ENCODE results near the gene TGM3.

The TGM3 gene

GRCh38 chr20:2285193-2285592 lies 10.6 kb upstream of the TGM3 start:
- DNase-seq = no peak

- no peak for DNase-seq
Observed at GRCh38 chr20:2285613-2286012, 10.2 kb upstream of the TGM3 start.

DNA sequence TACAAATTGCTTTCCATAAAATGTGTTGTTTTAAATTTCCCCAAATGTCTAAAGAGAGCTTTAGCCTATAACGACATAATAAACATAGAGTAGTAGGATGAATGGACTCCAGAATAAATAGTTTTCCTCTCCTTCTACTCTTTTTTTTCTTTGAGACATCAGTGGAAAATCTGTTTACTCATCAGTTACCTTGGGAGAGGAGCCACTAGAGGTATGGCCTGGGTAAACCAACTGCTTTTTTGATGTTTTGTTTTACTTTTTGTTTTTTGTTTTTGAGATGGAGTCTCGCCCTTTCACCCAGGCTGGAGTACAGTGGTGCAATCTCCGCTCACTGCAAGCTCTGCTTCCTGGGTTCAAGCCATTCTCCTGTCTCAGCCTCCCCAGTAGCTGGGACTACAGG lies 8.3 kb upstream of the TGM3 start:
- DNase-seq = no peak

DNA sequence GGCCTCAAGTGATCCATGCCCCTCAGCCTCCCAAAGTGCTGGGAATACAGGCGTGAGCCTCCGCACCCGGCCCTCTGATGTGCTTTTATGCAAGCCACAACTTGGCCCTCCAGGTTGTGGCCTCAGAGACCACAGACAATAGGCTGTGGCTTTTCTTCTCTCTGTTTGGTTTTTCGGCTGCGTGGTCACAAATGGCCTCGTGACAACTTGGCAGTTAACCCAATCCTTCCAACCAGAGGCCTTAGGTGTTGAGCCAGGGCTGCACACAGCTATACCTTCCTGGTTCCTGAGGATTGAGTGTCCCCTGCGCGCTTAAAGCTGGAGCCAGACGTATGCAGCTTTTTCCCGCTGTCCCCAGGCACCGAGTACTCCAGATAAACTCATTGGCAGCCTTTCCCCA lies 6.3 kb upstream of the TGM3 start:
- no peak for DNase-seq

DNA sequence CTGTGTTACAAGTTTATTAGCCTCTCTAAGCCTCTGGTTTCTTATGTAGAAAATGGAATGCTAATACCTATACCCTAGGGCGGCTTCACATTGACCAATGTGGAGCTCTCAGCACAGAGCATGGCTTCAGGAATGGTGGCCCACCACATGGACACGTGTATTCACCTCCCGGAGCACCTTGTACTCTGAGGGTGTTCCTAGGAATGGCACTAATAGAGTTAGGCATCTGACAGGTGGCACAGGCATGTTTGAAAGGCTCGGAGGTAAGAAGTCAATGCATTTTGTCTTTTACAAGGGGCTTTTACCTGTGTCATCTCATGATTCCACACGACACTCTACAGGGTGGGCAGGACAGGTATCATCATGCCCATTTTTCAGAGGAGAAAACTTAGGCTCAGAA lies 5.3 kb upstream of the TGM3 start:
- no peak for DNase-seq

- DNase-seq = peak; percentile 78
Observed at GRCh38 chr20:2292416-2293110, 3.2 kb upstream of the TGM3 start.

DNA sequence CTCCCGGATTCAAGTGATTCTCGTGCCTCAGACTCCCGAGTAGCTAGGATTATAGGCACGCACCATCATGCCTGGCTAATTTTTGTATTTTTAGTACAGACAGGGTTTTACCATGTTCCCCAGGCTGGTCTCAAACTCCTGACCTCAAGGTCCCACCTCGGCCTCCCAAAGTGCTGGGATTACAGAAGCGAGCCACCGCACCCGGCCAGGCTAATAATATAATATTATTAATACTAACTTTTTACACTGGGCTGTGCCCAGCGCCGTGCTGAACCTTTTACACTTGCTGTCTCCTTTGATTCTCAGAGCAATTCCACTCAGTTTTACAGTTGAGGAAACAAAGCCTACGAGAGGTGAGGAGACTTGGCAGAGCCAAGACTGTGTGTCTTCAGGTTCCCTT lies 2.3 kb upstream of the TGM3 start:
- no peak for DNase-seq

DNA sequence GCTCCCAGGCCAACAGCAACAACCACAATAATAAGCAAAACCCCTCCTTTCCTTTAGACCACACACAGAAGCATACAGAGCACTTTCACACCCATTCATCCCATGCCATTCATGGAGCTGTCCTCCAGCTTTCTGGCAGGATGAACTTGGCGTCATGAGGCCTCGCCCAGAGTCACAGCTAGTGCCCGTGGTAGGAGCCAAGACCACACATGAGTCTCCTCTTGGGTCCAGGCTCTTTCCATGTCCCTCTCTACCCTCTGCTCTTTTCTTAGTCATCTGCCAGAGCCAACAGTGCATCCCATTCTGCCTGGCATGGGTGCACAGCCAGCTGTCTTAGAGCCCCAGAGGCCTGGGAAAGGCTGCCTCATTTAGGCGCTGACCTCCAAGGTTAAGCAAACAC lies 1.8 kb upstream of the TGM3 start:
- DNase-seq = no peak

- DNase-seq = no peak
Observed at GRCh38 chr20:2295286-2295685, 515 bp upstream of the TGM3 start.

DNA sequence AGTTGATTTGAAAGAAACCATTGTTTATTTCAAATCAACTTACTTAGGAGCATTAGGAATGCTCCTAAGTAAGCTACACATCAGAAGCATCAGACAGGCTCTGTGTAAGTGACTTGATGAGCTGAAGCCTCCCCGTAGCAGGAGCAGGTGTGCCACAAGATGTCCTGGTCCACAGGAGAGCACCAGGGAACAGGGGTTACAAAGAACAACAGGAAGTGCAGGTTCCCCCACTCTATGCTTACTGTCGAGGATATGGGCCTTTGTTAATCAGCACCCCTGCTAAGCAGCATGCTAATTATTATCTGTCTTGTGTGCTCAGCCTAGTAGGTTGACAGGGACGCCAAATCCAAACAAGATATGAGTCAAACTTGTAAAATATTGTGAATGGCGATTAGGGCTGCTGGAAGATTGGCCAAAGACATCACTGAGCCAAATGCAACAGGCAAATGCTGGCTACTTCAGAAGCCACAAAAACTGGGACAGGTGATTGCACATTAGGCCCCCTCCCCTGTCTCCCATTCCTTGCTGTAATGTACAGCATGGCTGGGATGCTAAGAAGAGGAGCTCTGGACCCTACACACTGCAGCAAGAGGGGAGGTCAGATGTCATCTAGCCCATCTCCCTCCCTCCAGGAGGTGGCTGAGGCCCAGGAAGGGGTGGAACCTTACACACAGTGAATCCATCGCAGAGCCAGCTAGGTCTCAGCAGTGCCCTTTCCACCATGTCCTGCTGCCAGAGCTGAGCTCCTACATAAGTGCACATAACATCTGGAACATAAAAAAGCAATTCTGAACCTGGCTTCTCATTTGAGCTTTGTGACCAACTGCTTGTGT lies 939 bp downstream of the TGM3 start:
- DNase-seq = no peak

- no peak for DNase-seq
Observed at GRCh38 chr20:2297357-2297728, 1.5 kb downstream of the TGM3 start.

- DNase-seq = no peak
Observed at GRCh38 chr20:2298116-2298515, 2.3 kb downstream of the TGM3 start.

- DNase-seq = no peak
Observed at GRCh38 chr20:2298701-2299100, 2.9 kb downstream of the TGM3 start.

DNA sequence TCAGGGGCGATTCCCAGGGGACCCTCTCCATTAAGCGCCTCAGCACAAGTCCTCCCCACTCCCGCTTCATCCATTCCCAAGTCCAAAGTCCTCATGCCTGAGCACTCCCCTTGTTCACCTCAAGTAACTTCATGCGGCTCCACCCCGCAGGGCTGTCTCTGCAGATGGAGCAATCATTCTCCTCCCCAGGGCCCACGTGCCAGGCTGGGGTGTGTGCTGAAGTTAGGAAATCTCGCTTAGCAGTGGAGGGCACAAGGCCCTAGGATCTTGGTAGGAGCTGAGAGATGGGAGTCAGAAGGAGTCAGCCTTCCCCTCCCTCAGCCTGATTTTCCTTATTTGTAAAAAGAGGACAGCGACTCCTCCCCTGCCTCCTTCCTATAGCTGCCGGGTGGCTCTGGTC lies 3.5 kb downstream of the TGM3 start:
- peak; percentile 64 for DNase-seq

DNA sequence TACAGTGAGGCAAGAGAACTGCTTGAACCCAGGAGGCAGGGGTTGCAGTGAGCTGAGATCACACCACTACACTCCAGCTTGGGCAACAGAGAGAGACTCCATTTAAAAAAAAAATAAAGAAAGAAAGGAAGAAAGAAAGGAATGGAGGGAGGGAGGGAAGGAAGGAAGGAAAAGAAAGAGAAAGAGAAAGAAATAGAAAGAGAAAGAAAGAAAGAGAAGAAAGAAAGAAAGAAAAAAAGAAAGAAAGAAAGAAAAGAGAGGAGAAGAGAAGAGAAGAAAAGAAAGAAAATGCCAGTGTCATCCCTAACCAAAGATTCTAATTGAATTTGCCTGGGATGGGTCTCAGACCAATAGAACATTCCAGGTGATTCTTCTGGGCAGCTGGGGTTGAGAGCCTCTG lies 4.2 kb downstream of the TGM3 start:
- no peak for DNase-seq

GRCh38 chr20:2300420-2300819 lies 4.6 kb downstream of the TGM3 start:
- no peak for DNase-seq

- DNase-seq = peak; percentile 89
Observed at GRCh38 chr20:2301164-2301622, 5.4 kb downstream of the TGM3 start.

- no peak for DNase-seq
Observed at GRCh38 chr20:2302384-2303060, 6.7 kb downstream of the TGM3 start.

DNA sequence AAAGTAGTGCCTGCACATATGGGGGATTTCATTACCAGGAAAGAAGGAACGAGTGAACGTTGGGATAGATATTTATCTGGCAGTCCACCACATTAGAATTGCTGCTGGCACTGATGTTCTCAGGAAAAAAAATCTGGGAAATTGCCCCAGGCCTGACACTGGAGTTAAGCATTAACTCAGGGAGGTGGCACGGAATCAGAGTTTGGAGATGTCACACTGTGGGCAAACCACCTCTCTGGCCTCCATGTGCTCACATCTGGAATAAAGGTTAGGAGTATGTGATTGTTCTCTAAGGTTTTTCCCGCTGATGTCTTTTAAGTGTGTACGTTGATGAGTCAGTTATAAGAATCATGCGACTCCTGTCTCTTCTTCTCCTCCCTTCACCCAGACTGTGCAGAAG lies 7.9 kb downstream of the TGM3 start:
- DNase-seq = no peak

GRCh38 chr20:2304180-2304579 lies 8.4 kb downstream of the TGM3 start:
- no peak for DNase-seq

DNA sequence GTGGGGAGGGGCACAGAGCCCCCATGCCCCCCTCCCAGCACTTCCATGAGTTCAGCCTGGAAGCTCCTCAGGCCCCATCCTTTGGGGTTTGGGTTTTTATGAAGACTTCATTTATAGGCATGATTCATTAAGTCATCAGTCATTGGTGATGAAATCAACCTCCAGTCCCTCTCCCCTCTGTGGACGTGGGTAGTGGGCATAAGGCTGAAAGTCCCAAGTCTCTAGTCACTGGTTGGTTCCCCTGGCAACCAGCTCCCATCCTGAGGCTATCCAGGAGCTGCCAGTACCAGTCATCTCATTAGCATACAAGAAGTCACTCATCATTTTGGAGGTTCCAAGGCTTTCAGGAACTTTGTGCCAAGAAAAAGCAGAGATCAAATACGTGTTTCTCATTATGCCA lies 9.2 kb downstream of the TGM3 start:
- no peak for DNase-seq

DNA sequence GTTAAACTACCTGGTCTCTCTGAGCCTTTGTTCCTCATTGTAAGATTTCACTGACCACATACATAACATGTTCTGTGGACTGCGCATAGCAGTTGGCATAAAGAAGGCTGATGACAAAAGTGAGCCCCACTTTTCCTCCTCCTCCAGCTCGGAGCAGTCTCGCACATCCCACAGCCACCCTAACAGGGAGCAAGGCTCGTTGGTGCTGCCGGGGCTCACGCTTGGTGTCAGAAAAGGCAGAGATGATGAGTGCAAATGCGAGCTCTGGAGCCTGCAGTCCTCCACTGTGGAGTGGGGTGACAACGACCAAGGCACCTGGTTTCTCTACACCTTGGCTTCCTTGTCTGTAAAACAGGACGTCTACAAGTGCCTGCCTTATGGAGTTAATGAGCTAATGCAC lies 9.7 kb downstream of the TGM3 start:
- no peak for DNase-seq

DNA sequence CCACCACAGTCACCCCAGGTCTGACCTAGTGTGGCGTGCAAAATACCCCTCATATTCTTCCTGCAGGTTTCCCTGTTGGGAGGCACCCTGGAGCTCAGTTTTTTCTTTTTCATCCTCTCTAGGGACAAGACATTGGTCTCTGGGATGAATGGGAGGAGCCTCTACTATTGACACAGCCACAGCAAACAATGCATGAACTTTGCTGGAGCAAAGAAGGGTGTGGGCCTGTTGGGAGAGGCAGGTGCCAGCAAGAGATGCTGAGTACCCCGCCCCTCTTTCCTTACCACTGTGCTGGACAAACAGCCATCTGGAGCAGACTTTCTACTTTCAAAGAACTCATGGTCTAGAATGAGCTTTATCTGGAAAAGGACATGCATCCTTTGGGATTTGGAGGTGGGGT lies 10.1 kb downstream of the TGM3 start:
- no peak for DNase-seq

DNA sequence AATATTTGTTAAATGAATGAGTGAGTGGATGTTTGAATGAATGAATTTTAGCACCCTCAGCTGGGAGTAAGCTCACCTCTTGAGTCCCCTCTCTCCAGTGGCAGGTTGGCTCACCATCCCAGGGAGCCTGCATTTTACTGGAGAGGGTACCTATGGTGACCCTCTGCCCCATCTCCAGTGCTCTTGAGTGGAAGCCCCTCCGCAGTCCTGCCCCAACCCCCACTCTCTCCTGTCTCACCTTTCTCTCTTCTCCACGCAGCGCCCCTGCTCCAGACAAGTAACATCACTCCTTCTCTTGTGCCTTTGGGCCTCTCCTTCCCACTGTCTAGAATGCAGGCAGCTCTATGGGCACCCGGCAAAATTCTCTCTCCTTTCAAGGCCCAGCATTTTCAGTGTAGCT lies 11.3 kb downstream of the TGM3 start:
- DNase-seq = no peak

All from CD4-positive, alpha-beta T cell treated with Interleukin-15 for 1 hour (primary cell).